ENCODE data around the gene USP9X.
"Not testable (repeated sequence)": the region's sequence is repeated elsewhere in the genome, so short reads cannot be mapped to it uniquely, and the experiment has no call there.

Gene USP9X

DNA sequence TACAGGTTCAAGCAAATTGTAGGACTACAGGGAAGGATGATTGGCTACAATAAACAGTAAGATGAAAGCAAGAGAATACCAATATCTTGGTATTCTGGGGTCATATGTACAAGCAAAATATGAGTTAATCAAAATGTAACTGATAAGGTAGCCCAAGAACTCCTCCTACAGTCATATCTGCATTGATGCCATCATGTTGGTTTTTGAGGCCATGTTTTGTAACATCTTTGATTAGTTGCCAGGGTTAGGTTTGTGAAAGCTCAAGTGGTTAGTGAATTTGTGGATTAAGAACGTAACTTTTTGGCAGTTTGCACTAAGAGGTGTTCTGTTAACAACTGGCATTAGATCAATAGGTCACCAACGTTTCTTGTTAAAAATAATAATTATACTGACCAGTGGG lies 59.6 kb downstream of the USP9X start:
- DNase-seq (ENCODE audit: low read depth, low spot score), result no peak
- Histone ChIP-seq H3K27me3 (ENCODE audit: insufficient read depth, insufficient read length) (no peaks in the 10 kb centered on the region), H3K36me3 (ENCODE audit: insufficient read depth, insufficient read length, low read length) (peaks cover 76% of the 10 kb centered on the region), H3K4me1 (ENCODE audit: insufficient read depth, insufficient read length) (no peaks in the 10 kb centered on the region), H3K9me3 (ENCODE audit: insufficient read depth, low read length) (no peaks in the 10 kb centered on the region), H3K9ac (ENCODE audit: insufficient read length, low read depth) (no peak overlapping the region), H3K4me3 (ENCODE audit: insufficient read length, low read depth) (no peak overlapping the region)
- no peak for TF ChIP-seq SUZ12 (IDR thresholded peaks at IDR 0.05; ENCODE audit: extremely low read depth, insufficient read depth, insufficient read length)
- TF ChIP-seq ZNF274 (IDR thresholded peaks at IDR 0.05; ENCODE audit: low read depth, low read length), result no peak
- TF ChIP-seq YY1 (IDR thresholded peaks at IDR 0.05; ENCODE audit: insufficient read depth, insufficient read length), result no peak

DNA sequence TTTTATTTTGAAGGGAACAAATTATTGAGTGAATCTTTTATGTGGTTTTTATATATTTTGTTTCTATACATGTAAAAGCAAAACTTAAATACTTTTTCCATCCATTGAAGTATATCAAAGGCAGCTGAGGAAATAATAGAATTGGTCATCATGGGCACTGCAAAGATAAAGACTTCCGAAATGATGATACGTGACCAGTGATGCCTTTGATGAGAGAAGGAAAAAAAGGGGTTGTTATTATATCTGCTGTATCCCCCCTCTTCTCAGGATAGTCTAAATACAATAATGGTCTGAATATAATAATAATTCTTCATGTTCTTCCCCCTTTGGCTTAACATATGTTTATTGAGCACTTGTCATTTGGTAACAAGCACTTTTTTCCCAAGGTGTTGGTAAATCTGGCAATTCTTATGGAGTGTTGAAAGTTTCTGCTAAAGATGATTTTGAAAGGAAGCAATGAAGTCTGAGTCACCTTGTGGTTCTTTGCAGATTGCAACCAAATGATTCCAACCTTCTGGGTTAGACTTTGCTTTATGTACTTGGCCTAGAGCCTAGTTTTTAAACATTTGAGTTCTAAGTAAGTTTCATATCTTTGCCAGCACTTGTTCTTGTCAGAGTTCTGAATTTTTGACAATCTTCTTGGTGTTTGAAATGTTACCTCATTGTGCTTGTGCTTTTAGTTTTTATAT lies 60.8 kb downstream of the USP9X start:
- no peak for TF ChIP-seq YY1 (IDR thresholded peaks at IDR 0.05; ENCODE audit: insufficient read depth, insufficient read length)
- TF ChIP-seq ZNF274 (IDR thresholded peaks at IDR 0.05; ENCODE audit: low read depth, low read length), result no peak
- TF ChIP-seq SUZ12 (IDR thresholded peaks at IDR 0.05; ENCODE audit: extremely low read depth, insufficient read depth, insufficient read length), result no peak
- peaks cover 73% of the 10 kb centered on the region for H3K36me3 ChIP-seq (ENCODE audit: insufficient read depth, insufficient read length, low read length)
- DNase-seq (ENCODE audit: low read depth, low spot score), result no peak

DNA sequence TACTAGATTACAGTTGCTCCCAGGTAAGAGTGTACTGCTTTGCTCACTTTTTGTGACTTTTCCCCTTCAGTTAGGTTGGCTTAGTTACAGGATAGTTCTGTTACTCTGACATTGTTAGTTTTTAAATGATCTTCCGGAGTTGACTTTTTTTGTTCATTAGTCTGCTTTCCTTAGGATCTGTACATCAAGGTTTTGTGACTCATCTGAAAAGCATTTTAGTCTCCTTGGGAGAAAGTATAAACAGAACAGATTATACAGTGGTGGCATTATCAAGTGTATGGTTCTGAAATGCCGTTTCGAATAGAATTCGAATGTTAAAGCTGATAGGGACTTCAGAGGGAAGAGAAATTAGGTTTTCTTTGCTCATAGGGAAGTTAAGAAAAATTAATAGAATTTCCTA lies 63.3 kb downstream of the USP9X start:
- Histone ChIP-seq H3K4me3 (ENCODE audit: insufficient read length, low read depth) (no peak overlapping the region), H3K36me3 (ENCODE audit: insufficient read depth, insufficient read length, low read length) (peaks cover 65% of the 10 kb centered on the region), H3K27me3 (ENCODE audit: insufficient read depth, insufficient read length) (no peaks in the 10 kb centered on the region), H3K4me1 (ENCODE audit: insufficient read depth, insufficient read length) (no peaks in the 10 kb centered on the region), H3K9ac (ENCODE audit: insufficient read length, low read depth) (no peak overlapping the region), H3K9me3 (ENCODE audit: insufficient read depth, low read length) (no peaks in the 10 kb centered on the region)
- TF ChIP-seq YY1 (IDR thresholded peaks at IDR 0.05; ENCODE audit: insufficient read depth, insufficient read length) (no peak), SUZ12 (IDR thresholded peaks at IDR 0.05; ENCODE audit: extremely low read depth, insufficient read depth, insufficient read length) (no peak), ZNF274 (IDR thresholded peaks at IDR 0.05; ENCODE audit: low read depth, low read length) (no peak)
- no peak for DNase-seq (ENCODE audit: low read depth, low spot score)

More for the DNA sequence above, 60.8 kb downstream of the USP9X start:
- Histone ChIP-seq H3K4me1 (ENCODE audit: insufficient read depth, insufficient read length) (no peaks in the 10 kb centered on the region), H3K9ac (ENCODE audit: insufficient read length, low read depth) (no peak overlapping the region), H3K27me3 (ENCODE audit: insufficient read depth, insufficient read length) (no peaks in the 10 kb centered on the region), H3K9me3 (ENCODE audit: insufficient read depth, low read length) (no peaks in the 10 kb centered on the region), H3K4me3 (ENCODE audit: insufficient read length, low read depth) (no peak overlapping the region)

DNA sequence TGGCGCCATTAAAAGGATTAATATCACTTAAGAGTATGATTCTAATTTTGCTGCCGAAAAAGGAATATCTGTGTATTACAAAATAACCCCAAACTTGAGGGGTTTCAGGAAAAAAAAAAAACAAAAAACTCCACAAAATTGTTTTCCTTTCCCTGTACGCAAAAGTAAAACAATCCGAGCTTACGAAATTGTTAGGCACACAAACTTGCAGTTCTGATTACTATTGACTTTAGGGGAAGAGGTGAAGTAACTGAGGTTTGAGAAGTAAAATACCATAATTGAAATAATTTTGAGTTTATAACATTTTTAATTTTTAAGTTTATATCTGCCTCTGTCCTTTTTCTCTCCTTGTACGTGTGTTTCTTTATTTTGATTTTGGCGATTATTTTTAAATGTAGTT lies 64.8 kb downstream of the USP9X start:
- TF ChIP-seq SUZ12 (IDR thresholded peaks at IDR 0.05; ENCODE audit: extremely low read depth, insufficient read depth, insufficient read length) (no peak), ZNF274 (IDR thresholded peaks at IDR 0.05; ENCODE audit: low read depth, low read length) (no peak)
- H3K4me3 ChIP-seq (ENCODE audit: insufficient read length, low read depth), result no peak overlapping the region
- no peaks in the 10 kb centered on the region for H3K9me3 ChIP-seq (ENCODE audit: insufficient read depth, low read length)
- H3K36me3 ChIP-seq (ENCODE audit: insufficient read depth, insufficient read length, low read length), result peaks cover 63% of the 10 kb centered on the region
- no peak for DNase-seq (ENCODE audit: low read depth, low spot score)
- H3K27me3 ChIP-seq (ENCODE audit: insufficient read depth, insufficient read length), result no peaks in the 10 kb centered on the region
- H3K4me1 ChIP-seq (ENCODE audit: insufficient read depth, insufficient read length), result no peaks in the 10 kb centered on the region
- no peak overlapping the region for H3K9ac ChIP-seq (ENCODE audit: insufficient read length, low read depth)

DNA sequence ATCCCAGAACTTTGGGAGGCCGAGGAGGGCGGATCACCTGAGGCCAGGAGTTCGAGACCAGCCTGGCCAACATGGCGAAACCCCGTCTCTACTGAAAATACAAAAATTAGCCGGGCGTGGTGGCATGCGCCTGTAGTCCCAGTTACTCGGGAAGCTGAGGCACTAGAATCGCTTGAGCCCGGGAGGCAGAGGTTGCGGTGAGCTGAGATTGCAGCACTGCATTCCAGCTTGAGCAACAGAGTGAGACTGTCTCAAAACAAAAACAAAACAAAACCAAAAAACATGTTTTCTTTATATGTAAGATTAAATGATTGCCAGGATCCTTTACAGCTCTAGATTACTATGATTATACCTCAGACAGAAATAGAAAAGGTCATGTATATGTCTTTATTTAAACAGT lies 66.5 kb downstream of the USP9X start:
- H3K9me3 ChIP-seq (ENCODE audit: insufficient read depth, low read length); H3K9ac ChIP-seq (ENCODE audit: insufficient read length, low read depth); H3K27me3 ChIP-seq (ENCODE audit: insufficient read depth, insufficient read length); H3K4me1 ChIP-seq (ENCODE audit: insufficient read depth, insufficient read length); H3K4me3 ChIP-seq (ENCODE audit: insufficient read length, low read depth); DNase-seq (ENCODE audit: low read depth, low spot score): not testable (repeated sequence)
- H3K36me3 ChIP-seq (ENCODE audit: insufficient read depth, insufficient read length, low read length), result peaks cover 69% of the 10 kb centered on the region

DNA sequence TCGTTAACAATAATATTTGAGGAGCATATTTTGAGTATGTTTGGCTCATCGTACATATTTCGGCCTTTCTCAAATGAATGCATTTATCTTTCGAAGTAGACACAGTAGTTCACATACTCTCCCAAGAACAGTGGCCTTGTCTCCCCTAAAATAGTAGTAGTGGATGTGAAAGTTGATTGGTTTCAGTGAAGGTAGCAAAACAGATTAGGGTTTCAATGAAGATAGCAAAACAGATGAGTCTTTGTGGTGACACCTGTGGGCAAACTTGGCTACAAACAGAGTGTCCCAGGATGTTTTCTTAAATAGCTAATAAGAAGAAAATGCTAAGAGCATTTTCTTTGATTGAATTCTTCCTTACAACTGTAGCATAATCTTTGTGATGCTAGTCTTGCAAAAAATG lies 67.0 kb downstream of the USP9X start:
- H3K4me3 ChIP-seq (ENCODE audit: insufficient read length, low read depth), result no peak overlapping the region
- H3K4me1 ChIP-seq (ENCODE audit: insufficient read depth, insufficient read length), result peaks cover 4% of the 10 kb centered on the region
- H3K36me3 ChIP-seq (ENCODE audit: insufficient read depth, insufficient read length, low read length), result peaks cover 69% of the 10 kb centered on the region
- no peaks in the 10 kb centered on the region for H3K9me3 ChIP-seq (ENCODE audit: insufficient read depth, low read length)
- no peaks in the 10 kb centered on the region for H3K27me3 ChIP-seq (ENCODE audit: insufficient read depth, insufficient read length)
- TF ChIP-seq YY1 (IDR thresholded peaks at IDR 0.05; ENCODE audit: insufficient read depth, insufficient read length), result no peak
- TF ChIP-seq SUZ12 (IDR thresholded peaks at IDR 0.05; ENCODE audit: extremely low read depth, insufficient read depth, insufficient read length), result no peak
- no peak for TF ChIP-seq ZNF274 (IDR thresholded peaks at IDR 0.05; ENCODE audit: low read depth, low read length)
- no peak overlapping the region for H3K9ac ChIP-seq (ENCODE audit: insufficient read length, low read depth)
- DNase-seq (ENCODE audit: low read depth, low spot score), result no peak

DNA sequence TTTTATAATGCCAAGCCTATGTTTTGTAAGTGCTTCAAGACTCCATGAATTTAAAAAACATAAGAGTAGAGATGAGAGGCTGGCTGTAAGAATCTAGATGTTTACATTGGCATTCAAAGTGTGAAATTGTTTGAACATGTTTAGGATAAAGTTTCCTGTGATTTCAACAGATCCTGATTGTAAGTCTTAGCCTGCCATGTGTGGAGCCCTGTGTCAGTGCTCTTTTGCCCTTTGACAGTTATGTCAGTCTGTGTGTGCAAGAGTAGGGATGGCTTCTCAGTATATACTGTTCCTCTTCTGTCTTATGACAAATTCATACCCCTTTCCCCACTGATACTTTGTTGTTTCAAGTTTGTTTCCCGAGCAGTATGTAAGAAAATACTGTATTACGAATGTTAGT lies 68.2 kb downstream of the USP9X start:
- H3K27me3 ChIP-seq (ENCODE audit: insufficient read depth, insufficient read length), result no peaks in the 10 kb centered on the region
- TF ChIP-seq ZNF274 (IDR thresholded peaks at IDR 0.05; ENCODE audit: low read depth, low read length) (no peak), SUZ12 (IDR thresholded peaks at IDR 0.05; ENCODE audit: extremely low read depth, insufficient read depth, insufficient read length) (no peak), YY1 (IDR thresholded peaks at IDR 0.05; ENCODE audit: insufficient read depth, insufficient read length) (no peak)
- no peak overlapping the region for H3K9ac ChIP-seq (ENCODE audit: insufficient read length, low read depth)
- no peak for DNase-seq (ENCODE audit: low read depth, low spot score)
- no peaks in the 10 kb centered on the region for H3K9me3 ChIP-seq (ENCODE audit: insufficient read depth, low read length)
- peaks cover 69% of the 10 kb centered on the region for H3K36me3 ChIP-seq (ENCODE audit: insufficient read depth, insufficient read length, low read length)
- no peak overlapping the region for H3K4me3 ChIP-seq (ENCODE audit: insufficient read length, low read depth)
- H3K4me1 ChIP-seq (ENCODE audit: insufficient read depth, insufficient read length), result peaks cover 4% of the 10 kb centered on the region
